ENCODE data around the gene IL17C. TPM values are rescaled to one million over a fixed set of nuclear protein-coding genes. Genes with fewer than 3 reads are reported as not detected.
"Not testable (repeated sequence)": the region's sequence is repeated elsewhere in the genome, so short reads cannot be mapped to it uniquely, and the experiment has no call there.

Gene IL17C, protein sequence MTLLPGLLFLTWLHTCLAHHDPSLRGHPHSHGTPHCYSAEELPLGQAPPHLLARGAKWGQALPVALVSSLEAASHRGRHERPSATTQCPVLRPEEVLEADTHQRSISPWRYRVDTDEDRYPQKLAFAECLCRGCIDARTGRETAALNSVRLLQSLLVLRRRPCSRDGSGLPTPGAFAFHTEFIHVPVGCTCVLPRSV
- polyA plus RNA-seq (ENCODE audit: insufficient read length), result not detected

DNA sequence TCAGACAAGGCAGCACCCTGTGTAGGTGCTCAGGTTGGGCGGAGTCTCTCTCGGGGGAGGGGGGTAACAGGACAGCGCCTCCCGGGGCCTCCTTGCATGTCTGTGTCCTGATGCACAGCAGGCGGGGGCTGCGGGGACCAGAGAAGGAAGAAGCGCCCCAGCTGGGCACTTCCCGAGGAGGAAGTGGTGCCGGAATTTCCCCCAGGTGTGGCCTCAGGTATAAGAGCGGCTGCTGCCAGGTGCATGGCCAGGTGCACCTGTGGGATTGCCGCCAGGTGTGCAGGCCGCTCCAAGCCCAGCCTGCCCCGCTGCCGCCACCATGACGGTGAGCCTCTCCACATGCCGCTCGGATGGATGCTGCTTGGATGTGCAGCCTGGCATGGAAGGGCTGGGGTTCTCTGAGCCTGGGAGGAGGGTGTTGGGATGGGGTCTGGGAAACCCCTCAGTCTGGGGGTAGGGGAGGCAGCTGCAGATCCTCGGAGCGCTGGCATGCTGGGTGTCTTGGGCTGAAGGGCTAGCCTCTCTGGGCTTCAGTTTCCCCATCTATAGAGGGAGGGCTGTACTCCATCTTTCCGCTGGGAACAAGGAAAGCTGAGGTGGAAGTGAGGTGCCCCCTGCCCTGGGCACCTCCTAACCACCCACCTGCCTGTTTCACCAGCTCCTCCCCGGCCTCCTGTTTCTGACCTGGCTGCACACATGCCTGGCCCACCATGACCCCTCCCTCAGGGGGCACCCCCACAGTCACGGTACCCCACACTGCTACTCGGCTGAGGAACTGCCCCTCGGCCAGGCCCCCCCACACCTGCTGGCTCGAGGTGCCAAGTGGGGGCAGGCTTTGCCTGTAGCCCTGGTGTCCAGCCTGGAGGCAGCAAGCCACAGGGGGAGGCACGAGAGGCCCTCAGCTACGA is at the start of gene IL17C:
Gene IL17C (plus strand): TSS at position 250 of the 908 bp plus-strand sequence. CDS start 70 bp downstream, at position 320.
- no peak for DNase-seq

DNA sequence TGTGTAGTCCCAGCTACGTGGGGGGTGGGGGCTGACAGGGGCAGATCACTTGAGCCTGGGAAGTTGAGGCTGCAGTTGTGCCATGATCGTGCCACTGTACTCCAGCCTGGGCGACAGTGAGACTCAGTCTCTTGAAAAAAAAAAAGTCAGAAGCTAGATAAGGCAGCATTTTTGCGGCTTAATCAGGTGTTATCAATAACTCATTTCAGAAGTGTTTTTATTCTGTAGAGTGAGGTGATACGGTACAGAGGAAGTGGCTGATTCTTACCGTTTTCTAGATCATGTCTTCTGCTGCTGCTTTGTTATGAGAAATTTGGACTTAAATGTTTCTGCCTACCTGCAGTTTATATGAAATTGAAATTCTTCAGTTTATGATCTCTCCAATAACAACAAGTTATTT is 49.6 kb upstream of the IL17C start:
- DNase-seq, result no peak

DNA sequence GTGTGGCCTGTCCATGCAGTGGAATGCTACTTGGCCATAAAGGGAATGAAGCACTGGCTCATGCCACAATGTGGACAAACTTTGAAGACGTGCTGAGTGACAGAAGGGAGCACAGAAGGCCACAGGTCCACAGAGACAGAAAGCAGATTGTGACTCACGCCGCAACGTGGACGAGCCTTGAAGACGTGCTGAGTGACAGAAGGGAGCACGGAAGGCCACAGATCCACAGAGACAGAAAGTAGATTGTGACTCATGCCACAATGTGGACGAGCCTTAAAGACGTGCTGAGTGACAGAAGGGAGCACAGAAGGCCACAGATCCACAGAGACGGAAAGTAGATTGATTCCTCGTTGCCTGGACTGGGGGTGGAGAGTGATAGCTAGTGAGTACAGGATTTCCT is 48.9 kb upstream of the IL17C start:
- no peak for DNase-seq

DNA sequence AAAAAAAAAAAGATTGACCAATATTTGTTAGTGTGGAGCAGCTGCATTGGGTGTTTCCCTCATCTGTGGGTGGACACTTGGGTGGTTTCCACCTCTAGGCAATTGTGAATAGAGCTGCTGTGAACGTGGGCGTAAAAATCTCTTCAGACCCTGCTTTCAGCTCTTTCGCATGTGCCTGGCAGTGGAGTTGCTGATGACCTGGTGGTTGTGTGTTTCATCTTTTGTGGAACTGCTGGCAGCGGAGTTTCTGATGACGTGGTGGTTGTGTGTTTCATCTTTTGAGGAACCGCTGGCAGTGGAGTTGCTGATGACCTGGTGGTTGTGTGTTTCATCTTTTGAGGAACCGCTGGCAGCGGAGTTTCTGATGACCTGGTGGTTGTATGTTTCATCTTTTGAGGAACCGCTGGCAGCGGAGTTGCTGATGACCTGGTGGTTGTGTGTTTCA is 46.8 kb upstream of the IL17C start:
- peak; percentile 30 for DNase-seq

DNA sequence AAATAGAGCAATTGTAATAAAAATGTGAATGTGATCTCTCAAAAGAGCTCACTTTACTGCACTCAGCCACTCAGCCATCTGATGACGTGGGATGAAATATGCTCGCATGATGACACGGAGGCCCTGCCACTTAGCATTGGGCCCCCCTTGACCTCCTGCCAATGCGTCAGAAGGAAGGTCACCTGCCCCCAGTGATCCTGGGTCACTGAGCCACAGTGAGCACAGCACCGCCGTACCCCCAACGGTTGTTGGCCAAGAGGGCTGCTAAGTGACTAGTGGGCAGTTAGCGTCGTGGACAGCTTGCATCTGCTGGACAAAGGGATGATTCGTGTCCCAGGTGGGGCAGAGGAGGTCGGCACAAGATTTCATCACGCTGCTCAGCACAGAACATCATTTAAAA is 45.3 kb upstream of the IL17C start:
- no peak for DNase-seq

DNA sequence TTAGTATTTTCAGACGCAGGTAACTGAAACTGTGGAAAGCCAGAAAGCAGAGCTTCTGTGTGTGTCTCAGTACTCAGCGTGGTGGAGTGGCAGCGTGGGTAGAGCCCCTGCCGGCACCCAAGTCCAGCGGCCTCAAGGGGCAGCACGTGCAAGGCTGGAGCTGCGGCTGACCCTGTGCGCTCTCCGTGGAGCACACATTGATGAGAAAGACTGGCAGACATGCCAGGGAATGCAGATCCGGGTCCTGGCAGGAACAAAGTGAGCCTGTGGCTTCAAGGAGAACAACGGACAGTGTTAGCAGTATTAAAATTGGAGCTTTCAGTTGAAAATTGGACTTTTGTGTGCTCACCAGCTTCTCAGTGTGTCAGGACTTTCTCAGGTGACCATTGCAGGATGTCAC is 44.9 kb upstream of the IL17C start:
- no peak for DNase-seq

DNA sequence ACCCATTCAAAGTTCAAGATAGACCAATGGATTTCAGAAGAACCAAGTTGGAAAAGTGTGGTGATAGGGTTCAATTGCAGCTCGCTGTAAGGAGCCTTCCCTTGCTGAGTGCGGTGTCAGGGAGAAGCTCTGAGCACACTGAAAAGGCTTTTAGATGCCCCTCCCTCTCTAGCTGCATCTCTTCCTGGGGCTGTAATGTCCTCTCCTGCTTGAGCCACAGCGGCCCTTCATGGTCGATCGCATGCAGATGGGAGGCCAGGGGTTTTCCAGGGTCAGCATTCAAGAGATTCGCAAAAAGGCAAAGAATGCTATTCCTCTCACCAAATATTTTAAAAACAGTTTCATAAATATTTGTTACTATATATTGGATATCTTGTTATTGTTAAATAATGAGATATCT is 44.5 kb upstream of the IL17C start:
- DNase-seq, result no peak

DNA sequence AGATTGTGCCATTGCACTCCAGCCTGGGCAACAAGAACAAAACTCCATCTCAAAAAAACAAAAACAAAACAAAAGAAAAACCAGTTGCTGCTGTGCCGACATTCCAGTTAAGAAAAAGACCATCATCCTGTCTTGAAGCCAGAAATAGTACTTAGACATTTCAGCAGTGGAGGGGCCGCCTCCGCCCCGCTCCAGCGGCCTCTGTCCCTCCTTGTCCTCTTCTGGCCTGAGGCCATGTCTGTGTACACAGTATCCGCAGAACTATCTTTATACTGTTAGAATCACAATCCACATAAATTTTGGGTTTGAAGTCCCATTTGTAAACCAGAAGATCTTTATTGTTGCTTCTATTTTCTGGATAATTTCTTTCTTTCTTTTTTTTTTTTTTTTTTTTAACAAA is 43.3 kb upstream of the IL17C start:
- no peak for DNase-seq

DNA sequence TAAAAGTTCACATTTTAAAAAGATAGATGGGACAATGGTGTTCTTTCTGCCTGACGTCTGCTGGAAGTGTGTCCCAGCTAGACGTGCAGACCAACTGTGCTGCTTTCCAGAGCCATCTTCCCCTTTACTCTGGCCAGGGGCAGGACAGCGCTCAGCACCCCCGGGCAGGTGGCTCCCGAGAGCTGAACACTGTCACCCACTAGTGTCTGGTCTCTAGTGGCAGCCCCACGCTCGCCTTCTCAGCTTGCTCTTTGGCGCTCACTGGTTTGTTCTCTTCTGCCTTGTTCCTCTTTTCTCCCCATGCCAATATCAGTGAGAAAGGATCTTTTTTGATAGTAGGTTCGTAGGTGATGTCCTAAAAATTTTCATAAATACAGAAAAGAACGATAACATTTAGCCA is 42.5 kb upstream of the IL17C start:
- DNase-seq, result no peak

DNA sequence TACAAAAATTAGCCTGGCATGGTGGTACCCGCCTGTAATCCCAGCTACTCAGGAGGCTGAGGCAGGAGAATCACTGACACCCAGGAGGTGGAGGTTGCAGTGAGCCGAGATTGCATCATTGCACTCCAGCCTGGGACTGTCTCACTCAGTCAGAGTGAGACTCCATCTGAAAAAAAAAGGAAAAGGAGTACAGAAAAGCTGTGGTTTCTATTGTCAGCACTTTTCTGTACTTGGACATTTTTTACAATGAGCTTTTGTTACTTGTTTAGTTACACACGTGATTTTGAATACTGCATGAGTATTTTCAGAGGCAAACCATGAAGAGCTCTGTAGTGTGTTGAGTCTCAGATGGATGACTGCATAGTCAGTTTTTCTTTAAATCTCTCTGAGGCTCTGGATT is 41.9 kb upstream of the IL17C start:
- DNase-seq, result no peak

DNA sequence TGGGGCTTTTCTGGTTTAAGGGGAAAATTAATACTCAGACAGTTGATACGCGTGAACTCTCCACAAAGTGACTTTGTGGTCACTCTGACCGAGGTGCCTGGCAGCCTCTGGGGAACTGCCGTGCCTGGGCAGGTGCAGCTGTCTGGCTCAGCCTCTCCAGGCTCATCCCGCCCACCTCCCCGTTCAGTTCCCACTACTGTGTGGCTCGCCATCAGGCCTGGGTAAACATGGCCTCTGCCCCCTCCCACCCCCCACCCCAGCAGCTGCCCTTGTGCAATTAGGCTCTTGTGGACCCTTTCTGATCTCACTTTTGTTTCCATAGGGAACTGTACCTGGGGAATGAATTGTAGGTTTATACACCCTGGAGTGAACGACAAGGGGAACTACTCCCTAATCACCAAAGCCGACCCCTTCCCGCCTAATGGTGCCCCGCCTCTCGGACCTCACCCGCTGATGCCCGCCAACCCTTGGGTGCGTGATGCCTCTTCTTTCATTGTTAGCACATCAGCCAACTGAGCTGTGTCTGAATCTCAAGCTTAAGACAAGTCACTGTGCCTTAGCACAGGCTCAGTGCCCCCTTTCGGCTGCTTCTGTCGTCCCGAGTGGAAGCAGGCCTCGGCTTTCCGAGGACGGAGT is 40.4 kb upstream of the IL17C start:
- DNase-seq, result no peak

DNA sequence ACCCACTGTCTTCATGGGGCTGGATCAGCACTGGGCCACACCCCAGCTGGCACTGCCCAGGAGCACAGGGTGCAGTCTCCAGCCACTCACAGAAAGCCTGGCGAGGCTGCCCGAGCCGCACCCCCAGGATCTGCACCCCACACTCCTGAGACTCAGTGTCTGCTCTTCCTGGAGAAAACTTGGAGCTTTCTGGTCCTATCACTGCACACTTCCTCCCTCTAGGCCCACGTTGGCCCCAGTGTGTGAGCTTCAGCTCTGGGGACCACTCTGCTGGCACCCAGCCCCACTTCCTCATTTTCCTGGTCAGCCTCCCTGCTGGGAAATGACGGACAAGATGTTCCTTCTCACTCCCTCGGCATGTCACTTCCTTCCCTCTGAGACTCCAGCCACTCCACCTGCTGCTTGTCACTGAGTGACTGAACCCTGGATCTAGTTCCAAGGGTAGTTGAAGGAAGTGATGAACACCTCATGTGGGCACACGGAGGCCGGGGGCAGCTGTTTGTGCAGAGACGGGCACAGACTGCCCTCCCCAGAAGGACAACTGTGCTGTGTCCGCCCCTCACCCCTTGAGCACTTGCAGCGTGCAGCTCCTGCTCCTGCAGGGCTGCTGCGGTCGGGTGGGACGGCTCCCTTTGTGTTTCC is 39.2 kb upstream of the IL17C start:
- peak; percentile 51 for DNase-seq

DNA sequence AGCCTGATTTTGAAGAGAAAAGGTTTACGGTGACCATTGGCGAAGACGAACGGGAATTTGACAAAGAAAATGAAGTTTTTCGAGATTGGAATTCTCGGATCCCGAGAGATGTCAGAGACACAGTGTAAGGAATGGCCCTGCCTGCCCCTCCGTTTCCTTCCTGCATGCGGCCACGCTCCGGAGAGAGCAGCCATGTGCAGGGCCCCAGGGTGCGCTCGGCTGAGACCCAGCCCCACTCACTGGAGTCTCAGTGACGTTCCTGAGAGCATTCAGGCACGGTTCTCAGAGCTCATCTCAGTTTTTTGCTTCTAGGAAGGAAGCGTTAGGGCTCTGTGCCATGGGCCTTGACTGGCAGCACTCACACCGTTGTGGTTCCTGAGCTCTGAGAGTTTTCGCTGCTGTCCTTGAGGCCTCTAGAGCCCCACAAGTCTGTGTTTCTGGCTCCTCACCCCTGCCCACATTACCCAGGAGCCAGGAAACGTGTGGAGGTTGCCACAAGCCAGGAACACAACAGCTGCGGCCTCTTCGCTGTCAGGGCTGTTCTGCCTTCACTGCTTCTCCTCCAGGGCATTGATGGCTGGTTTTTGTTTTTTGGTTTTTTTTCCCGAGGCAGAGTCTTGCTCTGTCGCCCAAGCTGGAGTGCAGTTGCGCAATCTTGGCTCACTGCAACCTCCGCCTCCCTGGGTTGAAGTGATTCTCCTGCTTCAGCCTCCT is 38.4 kb upstream of the IL17C start:
- no peak for DNase-seq

DNA sequence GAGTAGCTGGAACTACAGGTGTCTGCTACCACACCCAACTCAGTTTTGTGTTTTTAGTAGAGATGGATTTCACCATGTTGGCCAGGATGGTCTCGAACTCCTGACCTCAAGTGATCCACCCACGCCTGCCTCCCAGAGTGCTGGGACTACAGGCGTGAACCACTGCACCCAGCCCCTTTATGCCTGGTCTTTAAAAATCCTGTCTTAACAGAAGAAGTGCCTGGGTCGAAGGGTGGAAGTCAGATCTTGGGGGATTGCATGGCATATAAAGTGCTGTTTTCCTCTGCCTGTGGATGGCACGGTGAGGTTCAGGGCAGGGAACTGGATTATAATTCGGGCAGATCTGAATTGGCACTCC is 37.9 kb upstream of the IL17C start:
- no peak for DNase-seq

DNA sequence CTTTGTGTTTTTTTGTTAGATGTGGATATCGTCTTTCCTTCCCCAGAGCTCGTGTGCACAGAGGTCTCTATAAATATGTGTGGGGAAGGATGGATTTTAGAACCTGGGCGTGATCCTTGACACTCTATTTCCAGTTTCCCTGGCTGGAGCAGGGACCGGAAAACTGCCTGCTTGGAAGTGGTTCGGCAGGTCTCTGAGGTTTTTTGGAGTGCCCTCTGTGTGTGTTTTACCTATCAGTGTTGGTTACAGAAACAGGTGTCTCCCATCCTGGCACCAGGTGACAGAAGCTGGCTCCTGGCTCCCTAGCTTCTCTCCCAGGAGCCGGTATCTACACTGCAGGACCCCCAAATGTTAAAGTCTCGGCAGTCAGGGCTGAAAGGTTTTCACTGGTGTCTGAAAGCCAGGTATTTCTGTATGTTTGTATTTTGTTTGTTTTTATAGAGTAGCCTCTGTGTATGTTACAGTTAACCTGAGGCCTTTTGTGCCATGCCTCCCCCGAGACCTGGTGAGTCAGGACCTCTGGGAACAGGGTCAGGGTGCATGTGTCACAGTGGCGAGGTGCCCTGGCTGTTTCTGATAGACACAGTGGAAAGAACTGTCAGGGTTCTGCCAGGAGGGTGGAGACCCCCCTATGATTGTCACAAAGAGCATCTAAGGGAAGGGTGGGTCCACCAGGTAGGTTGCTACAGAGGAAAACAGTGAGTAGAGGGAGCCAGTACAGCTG is 36.9 kb upstream of the IL17C start:
- no peak for DNase-seq

DNA sequence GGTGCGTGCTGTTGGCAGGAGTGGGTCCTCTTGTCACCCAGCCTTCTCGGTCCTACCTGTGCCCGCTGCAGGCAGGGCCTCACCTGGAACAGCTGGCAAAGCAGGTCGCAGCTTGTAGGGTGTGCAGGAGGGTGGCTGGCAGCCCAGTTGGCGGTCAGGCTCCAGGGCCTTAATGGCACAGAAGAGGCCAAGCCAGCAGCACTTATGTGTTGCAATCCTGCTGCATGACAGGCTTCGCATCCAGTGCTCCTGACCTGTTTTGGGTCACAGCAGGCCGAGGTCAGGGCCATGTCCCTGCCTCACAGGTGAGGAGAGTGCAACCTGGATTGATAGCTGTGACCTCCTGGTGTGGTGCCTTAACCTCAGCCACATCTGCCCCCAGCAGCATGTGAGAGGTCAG is 36.3 kb upstream of the IL17C start:
- DNase-seq, result no peak

DNA sequence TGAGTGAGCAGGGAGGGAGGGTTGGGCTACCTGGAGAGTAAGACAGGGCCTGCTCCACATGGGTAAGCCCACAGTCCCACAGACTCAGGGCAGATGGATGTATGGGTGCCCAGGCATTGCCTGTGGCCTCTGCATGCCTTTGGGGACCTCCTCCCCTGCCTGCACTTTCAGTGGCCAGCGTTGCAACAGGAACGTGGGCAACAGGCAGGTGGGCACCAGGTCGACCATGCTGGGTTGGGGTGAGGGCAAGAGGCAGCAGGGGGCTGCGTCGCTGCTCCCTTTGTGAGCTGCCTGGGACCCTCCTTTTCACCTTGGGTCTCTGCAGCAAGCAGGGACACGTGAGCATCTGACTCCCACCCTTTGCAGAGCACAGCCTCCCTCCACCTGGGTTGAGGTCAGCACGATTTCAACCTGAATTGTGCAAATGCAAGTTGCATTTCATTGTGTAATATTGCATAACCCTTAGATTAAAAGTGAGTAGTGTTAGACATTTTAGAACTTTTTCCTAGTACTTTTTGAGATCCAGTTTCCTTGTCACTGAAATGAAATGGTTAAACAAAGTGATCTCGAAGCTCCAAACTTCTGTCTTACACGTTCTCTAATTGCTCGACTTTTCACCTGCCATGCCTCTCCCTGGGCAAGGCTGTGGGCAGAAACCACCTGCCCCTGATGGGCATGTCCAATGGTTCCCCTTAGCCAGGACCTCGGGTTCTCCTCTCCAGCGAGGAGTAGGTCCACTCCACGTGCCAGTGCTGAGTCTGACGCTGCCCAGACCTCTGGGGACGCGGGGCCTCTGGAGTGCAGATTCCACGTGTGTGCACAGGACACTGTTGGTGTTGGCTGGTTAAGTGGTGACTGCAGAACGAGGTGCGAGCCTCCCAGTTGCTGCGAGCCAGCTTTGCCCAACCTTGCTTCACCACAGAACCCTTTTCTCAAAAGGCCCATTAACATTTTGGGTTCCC is 32.9 kb upstream of the IL17C start:
- no peak for DNase-seq

DNA sequence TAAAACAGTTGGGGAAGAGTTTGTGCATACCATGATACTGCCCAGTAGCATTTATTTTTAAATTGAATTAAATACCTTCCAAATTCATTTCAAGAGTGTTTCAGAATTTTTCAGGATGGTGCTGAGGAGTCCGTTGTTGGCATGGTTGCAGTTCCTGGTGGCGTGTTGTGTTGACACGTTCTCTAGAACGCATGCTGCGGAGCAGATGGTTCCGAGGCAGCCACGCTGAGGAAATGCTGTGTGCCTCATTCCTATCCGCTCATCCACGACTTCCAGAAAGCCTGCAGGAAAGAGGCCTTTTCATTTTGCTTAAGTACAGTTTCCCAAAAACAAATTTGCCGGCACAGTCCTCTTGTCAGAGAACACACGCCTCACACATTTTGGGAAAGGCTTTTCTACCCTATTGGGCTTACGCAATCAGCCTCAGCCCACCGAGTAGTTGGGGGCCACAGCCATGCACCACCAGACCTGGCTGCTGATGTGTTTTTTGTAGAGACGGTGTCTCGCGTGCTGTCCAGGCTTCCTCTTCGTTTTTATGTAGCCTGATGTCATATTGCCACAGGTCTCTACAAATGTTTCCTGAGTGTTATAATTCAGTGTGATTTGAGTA is 32.1 kb upstream of the IL17C start:
- no peak for DNase-seq

DNA sequence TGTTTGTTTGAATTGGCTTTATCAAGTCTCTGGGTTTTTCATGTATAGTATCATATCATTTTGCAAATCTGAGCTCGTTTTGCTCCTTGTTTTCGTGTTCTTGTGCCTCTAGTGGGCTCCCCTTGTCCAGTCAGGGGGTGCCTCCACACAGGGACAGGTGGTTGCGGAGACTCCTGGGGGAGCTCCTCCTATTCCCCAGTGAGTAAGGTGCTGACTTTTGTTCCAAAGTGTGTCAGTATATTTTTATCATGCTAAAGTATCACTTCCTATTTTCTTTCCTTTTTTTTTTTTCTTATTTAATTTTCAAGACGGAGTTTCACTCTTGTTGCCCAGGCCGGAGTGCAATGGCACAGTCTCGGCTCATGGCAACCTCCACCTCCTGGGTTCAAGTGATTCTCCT is 30.3 kb upstream of the IL17C start:
- DNase-seq, result no peak

DNA sequence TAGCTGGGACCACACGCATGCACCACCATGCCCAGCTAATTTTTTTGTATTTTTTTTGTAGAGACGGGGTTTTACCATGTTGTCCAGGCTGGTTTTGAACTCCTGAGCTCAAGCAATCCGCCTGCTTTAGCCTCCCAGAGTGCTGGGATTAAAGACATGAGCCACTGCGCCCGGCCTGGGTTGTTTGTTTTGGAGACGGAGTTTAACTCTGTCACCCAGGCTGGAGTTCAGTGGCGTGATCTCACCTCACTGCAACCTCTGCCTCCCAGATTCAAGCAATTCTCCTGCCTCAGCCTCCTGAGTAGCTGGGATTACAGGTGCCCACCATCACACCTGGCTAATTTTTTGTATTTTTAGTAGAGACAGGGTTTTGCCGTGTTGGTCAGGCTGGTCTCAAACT is 28.9 kb upstream of the IL17C start:
- DNase-seq, result not testable (repeated sequence)

Data from hindlimb muscle (tissue), 1 donor.